NCI-H510A treated with DMSO at 0.1 percent for 48 hours (cell line): ENCODE data around the gene DTNB.

Experiments
- DNase-seq: peaks from one replicate; lab custom pipeline; 2025; lab: John Stamatoyannopoulos, UW

Gene DTNB

DNA sequence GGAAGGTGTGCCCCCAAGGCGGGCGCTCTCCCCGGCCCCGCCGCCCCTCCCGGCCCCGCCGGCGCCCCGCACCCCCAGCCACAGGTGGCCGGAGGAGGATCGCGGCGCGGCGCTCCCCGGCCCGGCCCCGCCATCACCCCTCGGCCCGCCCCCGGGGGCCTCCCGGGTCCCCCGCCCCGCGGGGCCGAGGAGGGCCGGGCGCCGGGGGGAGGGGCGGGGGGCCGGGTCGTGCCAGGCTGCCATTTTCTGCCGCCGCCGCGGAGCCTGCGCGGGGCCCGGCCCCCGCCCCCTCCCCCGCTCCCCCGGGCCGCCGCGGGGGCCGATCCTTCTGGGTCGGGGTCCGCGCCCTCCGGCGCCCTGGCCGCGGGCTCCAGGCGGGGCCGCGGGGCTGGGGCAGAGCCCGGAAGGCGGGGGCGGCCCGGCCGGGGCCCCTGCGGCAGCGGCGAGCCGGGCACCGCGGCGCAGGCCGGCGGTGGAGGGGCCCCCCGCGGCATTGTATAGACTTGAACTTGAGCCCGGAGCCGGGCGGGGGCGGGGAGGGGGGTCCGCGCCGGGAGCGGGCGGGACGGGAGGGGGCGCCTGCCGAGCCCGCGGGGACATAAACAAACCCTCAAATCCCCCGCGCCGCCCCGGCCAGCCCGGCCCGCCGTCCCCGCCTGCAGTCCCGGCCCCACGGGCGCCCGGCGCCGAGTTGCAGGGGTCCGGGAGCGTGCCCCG, 332.2 kb downstream of the DTNB start:
- no peak for DNase-seq

DNA sequence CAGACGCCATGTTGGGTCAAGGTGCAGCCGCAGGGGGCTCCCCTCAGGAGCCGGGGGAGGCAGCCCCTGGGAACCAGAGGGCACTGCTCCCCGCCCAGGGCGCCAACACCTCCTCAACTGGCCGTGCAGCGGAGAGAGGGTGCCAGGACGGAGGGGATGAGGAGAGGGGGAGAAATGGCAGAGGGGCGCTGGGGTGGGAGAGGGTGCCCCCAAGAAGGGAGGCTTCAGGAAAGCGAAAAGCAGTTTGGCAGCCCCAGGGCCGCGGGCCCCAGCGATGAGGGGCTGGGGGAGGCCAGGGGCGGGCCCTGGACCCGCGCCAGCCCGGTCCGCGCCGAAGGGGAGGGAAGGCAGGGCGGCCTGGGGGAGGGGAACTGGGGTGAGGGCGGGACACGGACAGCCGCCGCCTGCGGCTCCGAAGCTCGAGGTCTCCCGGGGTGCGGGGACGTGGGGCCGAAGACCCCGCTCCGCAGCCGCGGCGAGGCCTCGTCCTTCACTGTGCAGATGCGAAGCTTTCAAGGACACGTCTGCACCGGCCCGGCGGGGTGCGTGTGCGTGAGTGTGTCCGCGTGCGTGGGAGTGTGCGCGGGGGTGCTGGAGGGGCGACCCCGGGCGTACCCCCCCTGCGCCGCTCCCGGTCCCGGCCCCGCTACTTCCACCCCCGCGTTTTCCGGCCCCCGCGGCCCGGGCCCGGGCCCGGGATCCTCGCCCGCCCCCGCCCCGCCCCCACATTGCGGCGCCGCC, 333.0 kb downstream of the DTNB start:
- DNase-seq: peak; percentile 33

- DNase-seq: peak; percentile 74
Observed at GRCh38 chr2:25339791-25340180, 333.6 kb downstream of the DTNB start.

DNA sequence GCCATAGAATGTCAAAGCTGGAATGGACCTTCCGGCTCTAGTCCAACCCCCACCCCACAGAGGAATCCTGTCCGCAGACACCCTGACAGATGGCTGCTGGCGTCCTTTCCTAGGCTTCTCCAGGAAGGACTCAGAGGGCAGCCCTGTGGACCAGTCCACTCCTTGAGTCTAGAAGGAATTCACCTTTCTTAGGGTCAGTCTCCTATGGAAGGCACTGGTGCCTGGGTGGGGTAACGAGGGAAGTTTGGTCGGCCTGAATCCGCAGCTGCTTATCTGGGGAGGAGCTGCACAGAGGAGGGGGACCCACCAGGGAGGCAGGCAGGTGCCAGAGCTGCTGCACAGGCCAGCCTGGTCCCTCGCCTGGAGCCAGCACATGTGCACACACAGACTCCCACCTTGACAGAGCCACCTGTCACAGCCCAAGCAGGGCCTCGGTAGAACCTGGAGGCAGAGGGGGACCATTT, 334.1 kb downstream of the DTNB start:
- DNase-seq: no peak

GRCh38 chr2:25338401-25338800, 335.0 kb downstream of the DTNB start:
- DNase-seq: no peak

- no peak for DNase-seq
Observed at GRCh38 chr2:25337891-25338290, 335.5 kb downstream of the DTNB start.

DNA sequence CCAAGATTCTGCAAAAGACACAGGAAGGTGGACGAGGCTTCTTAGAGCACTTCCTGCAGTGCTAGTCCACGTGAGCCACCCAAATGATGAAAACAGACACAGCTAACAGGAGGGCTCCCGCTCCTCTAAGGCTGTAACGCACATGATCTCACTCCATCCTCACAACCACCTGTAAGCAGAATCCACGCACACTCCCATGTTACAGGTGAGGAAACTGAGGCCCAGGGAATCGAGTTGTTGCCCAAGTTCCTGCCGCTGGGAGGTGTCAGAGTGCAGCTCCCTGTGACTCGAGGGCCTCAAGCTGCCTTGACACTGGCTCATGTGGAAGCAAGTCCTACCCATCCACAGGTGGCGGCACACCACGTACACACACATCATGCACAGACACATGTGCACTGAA, 336.1 kb downstream of the DTNB start:
- no peak for DNase-seq

DNA sequence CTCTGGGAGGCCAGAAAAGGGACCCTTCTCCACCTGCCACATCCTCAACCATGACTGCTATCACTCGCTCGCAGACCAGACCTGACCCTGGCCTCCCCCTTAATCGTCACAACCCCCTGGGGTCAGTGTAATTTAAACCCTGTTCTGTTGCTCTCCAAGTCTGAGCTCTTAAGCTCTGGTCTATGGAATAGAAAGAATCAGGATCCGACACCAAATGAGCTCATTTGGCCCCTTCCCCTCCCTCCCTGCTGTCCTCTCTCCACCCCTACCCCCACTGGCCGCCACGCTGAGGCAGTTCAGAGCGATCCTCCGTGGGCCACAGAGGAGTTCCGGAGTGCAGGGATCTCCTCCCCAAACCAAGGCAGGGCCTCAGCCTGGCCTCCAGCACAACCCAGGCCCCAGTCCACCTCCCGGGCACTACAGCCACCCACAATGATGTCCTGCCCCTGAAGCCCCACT, 337.0 kb downstream of the DTNB start:
- no peak for DNase-seq

DNA sequence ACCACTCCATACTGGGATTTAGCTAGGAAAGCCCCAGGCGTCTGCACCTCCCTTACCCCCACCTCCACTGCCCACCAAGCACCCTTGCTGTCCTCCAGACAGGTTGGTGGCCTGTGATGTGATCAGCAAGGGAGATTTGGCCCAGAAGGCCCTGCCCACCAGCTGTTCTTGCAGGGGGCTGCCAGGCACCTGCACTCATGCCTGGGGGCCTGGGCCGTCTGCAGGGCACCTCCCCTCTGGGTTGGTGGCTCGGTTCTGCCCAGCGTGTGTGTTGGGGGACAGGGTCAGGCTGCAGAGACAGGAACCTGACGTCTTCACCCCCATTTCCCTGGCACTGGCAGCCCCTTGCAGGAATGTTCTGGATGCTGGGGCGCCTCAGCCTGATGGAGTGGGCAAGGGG, 337.4 kb downstream of the DTNB start:
- DNase-seq: no peak

GRCh38 chr2:25335204-25335603, 338.2 kb downstream of the DTNB start:
- no peak for DNase-seq

DNA sequence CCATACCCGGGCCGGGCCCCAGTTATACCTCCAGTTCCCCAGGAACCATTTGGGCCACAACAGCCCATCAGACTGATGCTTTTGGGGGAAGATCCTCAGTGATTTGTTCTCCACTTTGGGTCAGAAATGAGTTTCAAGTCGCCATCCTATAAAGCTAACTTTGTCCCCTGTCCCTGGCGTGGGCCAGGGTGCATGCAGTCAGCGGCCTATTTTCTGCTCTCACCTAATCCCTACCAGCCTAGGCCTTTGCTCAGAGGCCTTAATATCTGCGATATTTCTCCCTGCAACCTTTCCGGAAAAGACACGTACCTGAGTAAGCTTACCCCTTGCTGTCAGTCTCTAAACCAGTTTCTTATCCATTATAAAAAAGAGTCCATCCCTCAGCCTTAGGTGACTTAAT, 338.9 kb downstream of the DTNB start:
- DNase-seq: no peak

DNA sequence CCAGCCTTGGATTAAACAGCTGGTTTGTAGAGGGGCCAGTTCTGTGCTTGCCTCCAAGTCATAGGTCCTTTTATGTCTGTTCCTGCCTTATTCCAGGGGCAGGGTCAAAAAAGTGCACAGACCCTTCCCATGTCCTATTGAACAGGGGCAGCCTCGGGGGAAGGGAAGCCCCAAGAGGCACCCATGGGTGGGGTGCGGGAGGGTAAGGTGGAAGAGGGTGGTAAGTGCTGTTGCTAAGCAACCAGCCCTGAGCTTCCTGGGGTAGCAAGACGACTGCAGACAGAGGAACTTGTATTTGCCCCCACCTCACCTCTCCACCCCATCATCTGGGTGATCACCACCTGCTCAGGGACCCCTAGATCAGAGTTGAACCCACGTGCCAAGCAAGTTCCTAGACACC, 339.4 kb downstream of the DTNB start:
- no peak for DNase-seq

GRCh38 chr2:25332571-25332970, 340.8 kb downstream of the DTNB start:
- no peak for DNase-seq

DNA sequence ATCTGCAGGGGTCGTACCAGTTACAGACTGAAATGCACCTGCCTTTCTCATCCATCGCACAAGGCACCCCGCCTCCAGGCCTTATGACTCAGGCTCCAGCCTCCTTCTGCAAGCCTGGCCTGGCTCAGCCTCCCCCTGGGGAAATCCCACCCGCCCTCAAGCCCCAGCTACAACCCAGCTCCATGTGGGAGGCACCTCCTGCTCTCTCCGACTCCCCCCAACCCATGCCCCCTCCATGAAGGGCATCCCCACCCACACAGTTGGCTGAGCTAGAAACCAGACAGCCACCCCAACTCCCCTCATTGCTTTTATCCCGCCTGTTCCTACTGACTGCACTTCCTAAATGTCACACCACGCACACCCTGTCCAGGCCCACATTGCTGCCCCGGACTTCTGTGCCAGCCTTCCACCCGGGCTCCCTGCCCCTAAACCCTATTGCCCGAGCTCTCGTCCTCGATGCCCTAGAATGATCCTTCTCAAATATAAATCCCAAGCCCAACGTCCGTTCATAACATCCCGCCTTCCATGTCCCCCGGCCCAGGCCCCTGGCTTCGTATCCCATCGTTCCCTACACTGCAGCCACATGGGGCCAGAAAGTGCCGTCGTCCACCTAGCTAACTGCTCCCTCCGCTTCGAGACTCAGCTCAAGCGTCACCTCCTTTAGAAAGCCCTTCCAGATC, 341.6 kb downstream of the DTNB start:
- DNase-seq: no peak

GRCh38 chr2:25330937-25331336, 342.4 kb downstream of the DTNB start:
- no peak for DNase-seq

DNA sequence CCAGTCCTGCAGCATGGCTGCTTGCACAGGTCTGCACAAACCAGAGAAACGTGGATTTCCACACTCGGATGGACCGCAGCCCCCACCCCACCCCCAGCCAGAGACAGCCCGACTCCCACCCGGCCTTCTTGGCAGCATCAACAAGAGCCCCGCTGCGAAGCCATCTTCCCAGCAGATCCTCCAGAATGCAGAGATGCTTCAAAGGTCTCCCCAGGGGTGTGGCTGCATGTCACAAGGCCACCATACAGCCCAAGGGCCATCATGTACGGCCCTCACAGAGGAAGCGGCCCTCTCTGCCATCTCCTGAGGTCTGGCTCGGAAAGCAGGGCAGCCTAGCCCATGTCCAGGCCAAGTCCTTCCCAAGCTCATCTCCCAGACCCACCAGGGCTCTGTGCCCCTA, 343.1 kb downstream of the DTNB start:
- no peak for DNase-seq

DNA sequence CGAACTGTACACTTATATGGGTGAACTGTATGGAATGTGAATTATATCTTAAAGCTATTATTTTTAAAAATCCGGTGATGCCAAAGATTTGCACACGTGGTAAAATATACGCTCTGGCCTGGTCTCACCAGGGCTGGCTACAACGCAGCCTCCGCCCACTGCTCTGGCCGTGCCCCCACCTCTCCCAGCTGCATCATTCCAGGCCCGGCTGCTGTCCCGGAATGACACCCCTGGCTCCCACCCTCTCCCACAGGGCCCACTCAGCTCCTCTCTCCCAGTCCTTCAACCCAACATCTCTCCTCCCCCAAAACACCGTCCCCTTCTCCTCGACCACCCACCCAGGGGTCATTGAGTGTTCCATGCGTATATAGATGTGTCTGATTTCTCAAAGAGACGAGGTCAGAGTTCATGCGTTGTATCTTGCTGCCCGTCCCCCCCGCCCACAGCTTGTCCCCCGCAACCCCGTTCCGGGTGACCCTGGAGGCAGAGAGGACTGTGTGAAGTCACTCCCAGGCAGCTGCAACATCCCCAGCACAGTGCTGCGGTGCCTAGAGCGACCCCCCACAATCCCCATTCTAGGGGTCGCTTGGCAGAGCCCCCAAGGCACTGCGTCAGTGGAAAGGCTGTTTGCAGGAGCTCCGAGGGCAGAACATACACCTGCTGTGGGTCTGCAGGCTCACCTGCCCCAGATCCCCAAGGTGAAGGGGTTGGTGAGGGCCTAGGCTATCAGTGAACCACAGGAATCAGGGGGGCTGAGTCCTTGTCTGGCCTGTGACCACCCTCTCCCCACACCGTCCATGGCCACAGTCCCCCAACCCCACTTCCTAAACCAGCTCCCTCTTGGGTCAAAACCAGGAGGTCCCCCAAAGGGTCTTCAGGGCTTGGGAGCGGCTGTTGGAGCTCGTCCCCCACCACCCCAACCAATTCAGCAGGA, 345.0 kb downstream of the DTNB start:
- no peak for DNase-seq
